Ovary (tissue), 3 donors: ENCODE results near the gene CCDC196.

Source experiments
- CTCF ChIP-seq, 3 donors: fragments of 450-650 bp in 2 of 3; fragments of 200-600 bp in 1 of 3; IDR thresholded peaks; one replicate each; pipeline versions ENCODE4 v1.5.1 to v1.8.0; 2016 to 2022; ENCODE audit warnings: antibody characterized with exemption in 3 of 3, mild to moderate bottlenecking in 1 of 3
- EP300 ChIP-seq: sonication (generic); formaldehyde crosslinking; IDR thresholded peaks from one replicate; pipeline ENCODE4 v1.6.1; 2017; ENCODE audit warnings: antibody characterized with exemption
- POLR2A ChIP-seq: fragments of 450-650 bp; IDR thresholded peaks from one replicate; pipeline ENCODE4 v1.6.1; 2017; ENCODE audit warnings: antibody characterized with exemption, mild to moderate bottlenecking, moderate library complexity
- donor health status: DM: no; HTN: no; CAD: no.

GRCh38 chr14:66540038-66540437 is 53.9 kb downstream of the CCDC196 start:
- no peak for TF ChIP-seq EP300
- TF ChIP-seq CTCF (IDR thresholded peaks at IDR 0.05): no peak
- no peak for TF ChIP-seq POLR2A
